GM12878 (cell line): ENCODE results near the gene ODAD2. TPM values are rescaled to one million over a fixed set of nuclear protein-coding genes. Genes with fewer than 3 reads are reported as not detected.

Experiments
- ATAC-seq: fragments of 200-7000 bp; cut with Tn5 transposase; 3 replicates; pipeline ENCODE4 v1.9.1; 2020; ENCODE audit warnings: mild to moderate bottlenecking, moderate library complexity
- BruUV-seq: library from RNA; stranded (reverse); fragments of 400-500 nt; replicated peaks from 2 replicates; lab custom pipeline; 2021; lab: Mats Ljungman, UMichigan
- CTCF ChIA-PET: fragments of 300-600 bp; sonication (Branson Sonifier 250); formaldehyde crosslinking; extraction: SDS; loops from one replicate; lab custom pipeline; 2021; ENCODE audit warnings: inconsistent platforms; lab: Yijun Ruan, JAX
- POLR2A ChIA-PET: fragments of 350-600 bp; formaldehyde crosslinking; extraction: SDS; loops from one replicate; lab custom pipeline; 2021; ENCODE audit warnings: inconsistent platforms; lab: Charles Lee
- RAD21 ChIA-PET: fragments of 300-600 bp; sonication (Branson Sonifier 250); formaldehyde crosslinking; loops from one replicate; lab custom pipeline; 2023; ENCODE audit warnings: antibody characterized with exemption; ENCODE audit not compliant: unreplicated experiment; lab: Charles Lee
- SMC1A ChIA-PET: fragments of 300-600 bp; sonication (Branson Sonifier 250); formaldehyde crosslinking; loops from one replicate; lab custom pipeline; 2023; ENCODE audit not compliant: unreplicated experiment, uncharacterized antibody; lab: Charles Lee
- DNase-seq: peaks from one replicate; pipeline ENCODE4 v3.0.0-alpha.2; 2011; ENCODE audit warnings: low read depth, low spot score
- FAIRE-seq: peaks from 3 replicates; lab custom pipeline; 2011; peaks lifted over from hg19 to GRCh38; lab: Jason Lieb, UNC
- H2AFZ ChIP-seq: 2 replicates; pipeline ENCODE4 v1.6.0; 2011; ENCODE audit warnings: low read depth, low read length, control low read depth; ENCODE audit not compliant: control insufficient read depth
- H3K27ac ChIP-seq: 2 replicates; pipeline ENCODE4 v1.5.1; 2011; ENCODE audit warnings: control low read depth; ENCODE audit not compliant: control insufficient read depth, insufficient read depth
- H3K27me3 ChIP-seq, 2 experiments: replicated peaks in 1 of 2; 2 replicates each; pipeline versions ENCODE4 v1.6.0 to v1.6.1; 2011; ENCODE audit warnings: low read length in 1 of 2; ENCODE audit not compliant: control insufficient read depth in 2 of 2, insufficient read depth in 2 of 2
- H3K36me3 ChIP-seq, 2 experiments: 2 replicates each; pipeline ENCODE4 v1.5.1; 2011; ENCODE audit warnings: low read length in 1 of 2; ENCODE audit not compliant: control insufficient read depth in 2 of 2, insufficient read depth in 2 of 2
- H3K4me1 ChIP-seq: 2 replicates; pipeline ENCODE4 v1.6.1; 2011; ENCODE audit warnings: mild to moderate bottlenecking, low read length, moderate library complexity, mixed read lengths; ENCODE audit not compliant: control insufficient read depth, insufficient read depth
- H3K4me2 ChIP-seq: 2 replicates; pipeline ENCODE4 v1.6.0; 2011; ENCODE audit warnings: control low read depth; ENCODE audit not compliant: control insufficient read depth, insufficient read depth
- H3K4me3 ChIP-seq: fragments of 200-600 bp; sonication (generic); 2 replicates; pipeline ENCODE4 v1.5.1; 2016
- H3K79me2 ChIP-seq: 2 replicates; pipeline ENCODE4 v1.6.0; 2011; ENCODE audit warnings: low read length; ENCODE audit not compliant: control insufficient read depth, insufficient read depth
- H3K9ac ChIP-seq: 2 replicates; pipeline ENCODE4 v1.8.0; 2011; ENCODE audit warnings: low read length, control low read depth, mixed read lengths; ENCODE audit not compliant: control insufficient read depth, insufficient read depth
- H3K9me3 ChIP-seq: replicated peaks from 3 replicates; pipeline ENCODE4 v1.5.1; 2011; ENCODE audit warnings: mild to moderate bottlenecking, low read length; ENCODE audit not compliant: control insufficient read depth, insufficient read depth
- H4K20me1 ChIP-seq: 2 replicates; pipeline ENCODE4 v1.6.0; 2011; ENCODE audit not compliant: control insufficient read depth, insufficient read depth
- BCL11A ChIP-seq: IDR thresholded peaks from 2 replicates; pipeline ENCODE4 v1.6.1; 2011; ENCODE audit warnings: low read depth, low read length
- BMI1 ChIP-seq: fragments of 450-650 bp; IDR thresholded peaks from 2 replicates; pipeline ENCODE4 v1.6.1; 2016; ENCODE audit warnings: mild to moderate bottlenecking, moderate library complexity, borderline replicate concordance
- HDAC6 ChIP-seq: fragments of 200-600 bp; sonication (generic); IDR thresholded peaks from one replicate; pipeline ENCODE4 v1.8.0; 2017; ENCODE audit warnings: antibody characterized with exemption; ENCODE audit not compliant: unreplicated experiment
- IKZF1 ChIP-seq: fragments of 450-650 bp; conservative IDR thresholded peaks from 2 replicates; pipeline ENCODE4 v1.6.1; 2017; ENCODE audit warnings: antibody characterized with exemption, mild to moderate bottlenecking
- KDM1A ChIP-seq: fragments of 200-600 bp; sonication (generic); IDR thresholded peaks from 2 replicates; pipeline ENCODE4 v1.6.1; 2016; ENCODE audit warnings: borderline replicate concordance
- KLF5 ChIP-seq: fragments of 450-650 bp; IDR thresholded peaks from 2 replicates; pipeline ENCODE4 v1.6.1; 2014; ENCODE audit warnings: mild to moderate bottlenecking; ENCODE audit not compliant: partially characterized antibody
- RAD21 ChIP-seq: IDR thresholded peaks from 2 replicates; pipeline ENCODE4 v1.6.1; 2011; ENCODE audit warnings: mild to moderate bottlenecking, low read depth, low read length, moderate library complexity; ENCODE audit not compliant: insufficient read depth
- RELA ChIP-seq: fragments of 450-650 bp; IDR thresholded peaks from 2 replicates; pipeline ENCODE4 v1.8.0; 2014; ENCODE audit warnings: borderline replicate concordance; ENCODE audit not compliant: partially characterized antibody
- SREBF2 ChIP-seq: IDR thresholded peaks from 2 replicates; pipeline ENCODE4 v1.6.1; 2012; ENCODE audit warnings: mild to moderate bottlenecking, low read length
- SRF ChIP-seq, 2 experiments: IDR thresholded peaks; 2 replicates each; pipeline ENCODE4 v1.6.1; 2011; ENCODE audit warnings: low read depth in 2 of 2, low read length in 2 of 2, mild to moderate bottlenecking in 1 of 2, moderate library complexity in 1 of 2
- TBL1XR1 ChIP-seq: IDR thresholded peaks from 2 replicates; pipeline ENCODE4 v1.6.1; 2012; ENCODE audit warnings: low read depth, low read length, improper control_type of control experiment
- TCF7 ChIP-seq: IDR thresholded peaks from 2 replicates; pipeline ENCODE4 v1.6.1; 2014; ENCODE audit warnings: antibody characterized with exemption, borderline replicate concordance
- WRNIP1 ChIP-seq: IDR thresholded peaks from 2 replicates; pipeline ENCODE4 v1.6.1; 2011; ENCODE audit warnings: low read depth, low read length, improper control_type of control experiment, borderline replicate concordance
- WGBS: methylation state at CpG from one replicate; pipeline ENCODE4 v1.1.6; 2016; ENCODE audit warnings: low lambda C conversion rate; ENCODE audit not compliant: insufficient replicate concordance, insufficient coverage; ENCODE audit errors: missing lambda C conversion rate; 5-methylcytosine and 5-hydroxymethylcytosine counted together
- in situ Hi-C: fragments of 300-500 bp; cut with MboI; formaldehyde crosslinking; loops from 9 replicates; pipeline ENCODE4 v1.14.3; 2018; ENCODE audit warnings: mixed read lengths
- intact Hi-C: fragments of 100-400 bp; cut with micrococcal nuclease; formaldehyde crosslinking; loops from one replicate; pipeline ENCODE4 v1.14.2; 2022; ENCODE audit not compliant: unreplicated experiment
- polyA plus RNA-seq, 11 experiments: library from polyadenylated mRNA; depleted of rRNA in 4 of 11; unstranded in 6 of 11; stranded (reverse) in 5 of 11; fragments of >200 nt; fragmentation: Nextera tagmentation in 4 of 11; fragmentation: Illumina TruSeq in 1 of 11; extraction: Ambion mirVana in 4 of 11; extraction: Trizol in 1 of 11; gene quantifications; 1 replicate in 1 of 11; 2 replicates in 10 of 11; pipeline versions ENCODE4 v1.2.1 to v1.2.3, GENCODE V29; 2011 to 2016; ENCODE audit warnings: inconsistent platforms in 2 of 11, missing spikeins in 2 of 11, low read depth in 1 of 11
- total RNA-seq, 4 experiments: library from RNA; depleted of rRNA in 3 of 4; stranded (reverse); fragments of >200 nt in 3 of 4; fragmentation: Illumina TruSeq in 1 of 4; extraction: Trizol in 1 of 4; gene quantifications; 2 replicates each; pipeline versions ENCODE4 v1.2.1 to v1.2.3, GENCODE V29; 2013 to 2021
- TF ChIP-seq, protein P1 (sequence below): fragments of 150-350 bp; IDR thresholded peaks from 2 replicates; pipeline ENCODE4 v1.6.1; 2014; ENCODE audit warnings: mild to moderate bottlenecking, low read depth, low read length
- TF ChIP-seq, protein P2 (sequence below): fragments of 450-650 bp; IDR thresholded peaks from 2 replicates; pipeline ENCODE4 v1.6.1; 2017; ENCODE audit warnings: borderline replicate concordance
- TF ChIP-seq, protein P3 (sequence below): IDR thresholded peaks from 2 replicates; pipeline ENCODE4 v1.6.1; 2011; ENCODE audit warnings: low read depth, mild to moderate bottlenecking, low read length, moderate library complexity, borderline replicate concordance; ENCODE audit errors: extremely low read depth
- TF ChIP-seq, protein P4 (sequence below): fragments of 450-650 bp; IDR thresholded peaks from 2 replicates; pipeline ENCODE4 v1.6.1; 2016; ENCODE audit warnings: mild to moderate bottlenecking
- TF ChIP-seq, protein P5 (sequence below): IDR thresholded peaks from 2 replicates; pipeline ENCODE4 v1.6.1; 2012; ENCODE audit warnings: mild to moderate bottlenecking, low read depth, low read length

The ODAD2 gene
- total and polyA plus RNA-seq, 10 of the 15 experiments (the other 5 are each of a cell fraction or from before 2014, with no cell fraction given): not detected

DNA sequence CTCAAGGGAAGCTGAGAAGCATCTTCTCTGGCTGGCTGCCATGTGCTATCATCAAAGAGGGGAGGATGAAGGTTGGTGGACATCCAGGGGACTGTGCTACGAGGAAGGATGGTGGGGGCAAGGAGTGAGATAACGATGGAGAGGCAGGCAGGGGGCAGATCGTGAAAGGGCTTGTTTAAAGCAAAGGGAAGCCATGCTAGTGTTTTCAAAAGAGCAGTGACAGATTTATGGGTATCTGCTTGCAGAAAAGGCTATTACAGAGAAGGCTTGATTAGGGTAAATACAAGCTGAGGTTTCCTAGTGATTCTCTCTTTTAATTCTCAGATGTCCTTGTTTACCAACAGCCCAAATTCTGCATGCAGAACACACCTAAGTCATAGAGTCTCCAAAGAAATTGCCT, 164.4 kb downstream of the ODAD2 start:
- no peak overlapping the region for H3K4me2 ChIP-seq
- intact Hi-C loops: no loop called here
- 12% methylated on average over 3 of the region's 3 CpGs for WGBS
- H4K20me1 ChIP-seq: no peaks in the 10 kb centered on the region; the same call in 1 of the 2 replicates
- RAD21 ChIA-PET: no interaction called here
- TF ChIP-seq RAD21 (no peak), SRF (IDR thresholded peaks at IDR 0.05; ENCODE audit: low read depth in 2 of 2, low read length in 2 of 2) (no peak), SREBF2 (no peak), RELA (no peak), IKZF1 (no peak), BCL11A (no peak), HDAC6 (no peak), TCF7 (no peak), KLF5 (no peak), WRNIP1 (no peak), BMI1 (no peak), KDM1A (no peak), TBL1XR1 (no peak)
- TF ChIP-seq, protein P1, sequence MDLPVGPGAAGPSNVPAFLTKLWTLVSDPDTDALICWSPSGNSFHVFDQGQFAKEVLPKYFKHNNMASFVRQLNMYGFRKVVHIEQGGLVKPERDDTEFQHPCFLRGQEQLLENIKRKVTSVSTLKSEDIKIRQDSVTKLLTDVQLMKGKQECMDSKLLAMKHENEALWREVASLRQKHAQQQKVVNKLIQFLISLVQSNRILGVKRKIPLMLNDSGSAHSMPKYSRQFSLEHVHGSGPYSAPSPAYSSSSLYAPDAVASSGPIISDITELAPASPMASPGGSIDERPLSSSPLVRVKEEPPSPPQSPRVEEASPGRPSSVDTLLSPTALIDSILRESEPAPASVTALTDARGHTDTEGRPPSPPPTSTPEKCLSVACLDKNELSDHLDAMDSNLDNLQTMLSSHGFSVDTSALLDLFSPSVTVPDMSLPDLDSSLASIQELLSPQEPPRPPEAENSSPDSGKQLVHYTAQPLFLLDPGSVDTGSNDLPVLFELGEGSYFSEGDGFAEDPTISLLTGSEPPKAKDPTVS: no peak
- TF ChIP-seq, protein P2, sequence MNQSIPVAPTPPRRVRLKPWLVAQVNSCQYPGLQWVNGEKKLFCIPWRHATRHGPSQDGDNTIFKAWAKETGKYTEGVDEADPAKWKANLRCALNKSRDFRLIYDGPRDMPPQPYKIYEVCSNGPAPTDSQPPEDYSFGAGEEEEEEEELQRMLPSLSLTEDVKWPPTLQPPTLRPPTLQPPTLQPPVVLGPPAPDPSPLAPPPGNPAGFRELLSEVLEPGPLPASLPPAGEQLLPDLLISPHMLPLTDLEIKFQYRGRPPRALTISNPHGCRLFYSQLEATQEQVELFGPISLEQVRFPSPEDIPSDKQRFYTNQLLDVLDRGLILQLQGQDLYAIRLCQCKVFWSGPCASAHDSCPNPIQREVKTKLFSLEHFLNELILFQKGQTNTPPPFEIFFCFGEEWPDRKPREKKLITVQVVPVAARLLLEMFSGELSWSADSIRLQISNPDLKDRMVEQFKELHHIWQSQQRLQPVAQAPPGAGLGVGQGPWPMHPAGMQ: no peak
- TF ChIP-seq, protein P3, sequence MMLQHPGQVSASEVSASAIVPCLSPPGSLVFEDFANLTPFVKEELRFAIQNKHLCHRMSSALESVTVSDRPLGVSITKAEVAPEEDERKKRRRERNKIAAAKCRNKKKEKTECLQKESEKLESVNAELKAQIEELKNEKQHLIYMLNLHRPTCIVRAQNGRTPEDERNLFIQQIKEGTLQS: no peak
- TF ChIP-seq, protein P4, sequence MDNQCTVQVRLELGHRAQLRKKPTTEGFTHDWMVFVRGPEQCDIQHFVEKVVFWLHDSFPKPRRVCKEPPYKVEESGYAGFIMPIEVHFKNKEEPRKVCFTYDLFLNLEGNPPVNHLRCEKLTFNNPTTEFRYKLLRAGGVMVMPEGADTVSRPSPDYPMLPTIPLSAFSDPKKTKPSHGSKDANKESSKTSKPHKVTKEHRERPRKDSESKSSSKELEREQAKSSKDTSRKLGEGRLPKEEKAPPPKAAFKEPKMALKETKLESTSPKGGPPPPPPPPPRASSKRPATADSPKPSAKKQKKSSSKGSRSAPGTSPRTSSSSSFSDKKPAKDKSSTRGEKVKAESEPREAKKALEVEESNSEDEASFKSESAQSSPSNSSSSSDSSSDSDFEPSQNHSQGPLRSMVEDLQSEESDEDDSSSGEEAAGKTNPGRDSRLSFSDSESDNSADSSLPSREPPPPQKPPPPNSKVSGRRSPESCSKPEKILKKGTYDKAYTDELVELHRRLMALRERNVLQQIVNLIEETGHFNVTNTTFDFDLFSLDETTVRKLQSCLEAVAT: no peak
- TF ChIP-seq, protein P5, sequence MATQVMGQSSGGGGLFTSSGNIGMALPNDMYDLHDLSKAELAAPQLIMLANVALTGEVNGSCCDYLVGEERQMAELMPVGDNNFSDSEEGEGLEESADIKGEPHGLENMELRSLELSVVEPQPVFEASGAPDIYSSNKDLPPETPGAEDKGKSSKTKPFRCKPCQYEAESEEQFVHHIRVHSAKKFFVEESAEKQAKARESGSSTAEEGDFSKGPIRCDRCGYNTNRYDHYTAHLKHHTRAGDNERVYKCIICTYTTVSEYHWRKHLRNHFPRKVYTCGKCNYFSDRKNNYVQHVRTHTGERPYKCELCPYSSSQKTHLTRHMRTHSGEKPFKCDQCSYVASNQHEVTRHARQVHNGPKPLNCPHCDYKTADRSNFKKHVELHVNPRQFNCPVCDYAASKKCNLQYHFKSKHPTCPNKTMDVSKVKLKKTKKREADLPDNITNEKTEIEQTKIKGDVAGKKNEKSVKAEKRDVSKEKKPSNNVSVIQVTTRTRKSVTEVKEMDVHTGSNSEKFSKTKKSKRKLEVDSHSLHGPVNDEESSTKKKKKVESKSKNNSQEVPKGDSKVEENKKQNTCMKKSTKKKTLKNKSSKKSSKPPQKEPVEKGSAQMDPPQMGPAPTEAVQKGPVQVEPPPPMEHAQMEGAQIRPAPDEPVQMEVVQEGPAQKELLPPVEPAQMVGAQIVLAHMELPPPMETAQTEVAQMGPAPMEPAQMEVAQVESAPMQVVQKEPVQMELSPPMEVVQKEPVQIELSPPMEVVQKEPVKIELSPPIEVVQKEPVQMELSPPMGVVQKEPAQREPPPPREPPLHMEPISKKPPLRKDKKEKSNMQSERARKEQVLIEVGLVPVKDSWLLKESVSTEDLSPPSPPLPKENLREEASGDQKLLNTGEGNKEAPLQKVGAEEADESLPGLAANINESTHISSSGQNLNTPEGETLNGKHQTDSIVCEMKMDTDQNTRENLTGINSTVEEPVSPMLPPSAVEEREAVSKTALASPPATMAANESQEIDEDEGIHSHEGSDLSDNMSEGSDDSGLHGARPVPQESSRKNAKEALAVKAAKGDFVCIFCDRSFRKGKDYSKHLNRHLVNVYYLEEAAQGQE: no peak
- DNase-seq: no peak
- ATAC-seq: no peak
- H3K9me3 ChIP-seq: no peaks in the 10 kb centered on the region
- no peak for FAIRE-seq
- POLR2A ChIA-PET: no interaction called here
- no peak overlapping the region for H3K27ac ChIP-seq
- no peaks in the 10 kb centered on the region for H3K79me2 ChIP-seq
- no peak overlapping the region for H3K9ac ChIP-seq
- H2AFZ ChIP-seq: no peak overlapping the region
- SMC1A ChIA-PET: no interaction called here
- H3K36me3 ChIP-seq: no peaks in the 10 kb centered on the region
- no TSS peak for BruUV-seq
- CTCF ChIA-PET: interaction anchor here (0.6 kb wide), 1 partner anchor 332 kb away, joined by 3 read pairs; no protein-coding TSS in a partner anchor
- in situ Hi-C loops: no loop called here
- H3K4me1 ChIP-seq: no peaks in the 10 kb centered on the region
- no peak overlapping the region for H3K4me3 ChIP-seq
- no peaks in the 10 kb centered on the region for H3K27me3 ChIP-seq
